GM06990 (cell line): Measurements from ENCODE around the gene RPL3.

Experiments
- DNase-seq: peaks from one replicate; pipeline ENCODE4 v3.0.0-alpha.2; 2011; ENCODE audit not compliant: insufficient read length; ENCODE audit errors: extremely low read depth
- H3K27me3 ChIP-seq: replicated peaks from 2 replicates; pipeline ENCODE4 v1.6.0; 2011; ENCODE audit warnings: low read length; ENCODE audit not compliant: control insufficient read depth, insufficient read depth
- H3K36me3 ChIP-seq: 2 replicates; pipeline ENCODE4 v1.5.1; 2011; ENCODE audit warnings: low read length; ENCODE audit not compliant: control insufficient read depth, insufficient read depth
- H3K4me3 ChIP-seq: replicated peaks from 2 replicates; pipeline ENCODE4 v1.5.1; 2011; ENCODE audit warnings: low read depth, mild to moderate bottlenecking, control low read depth, low read length
- TF ChIP-seq, protein P1 (sequence below): IDR thresholded peaks from 2 replicates; pipeline ENCODE4 v1.5.1; 2011; ENCODE audit warnings: low read length, control low read depth, mild to moderate bottlenecking, inconsistent platforms; ENCODE audit not compliant: insufficient read depth, poor library complexity, severe bottlenecking

Gene RPL3

DNA sequence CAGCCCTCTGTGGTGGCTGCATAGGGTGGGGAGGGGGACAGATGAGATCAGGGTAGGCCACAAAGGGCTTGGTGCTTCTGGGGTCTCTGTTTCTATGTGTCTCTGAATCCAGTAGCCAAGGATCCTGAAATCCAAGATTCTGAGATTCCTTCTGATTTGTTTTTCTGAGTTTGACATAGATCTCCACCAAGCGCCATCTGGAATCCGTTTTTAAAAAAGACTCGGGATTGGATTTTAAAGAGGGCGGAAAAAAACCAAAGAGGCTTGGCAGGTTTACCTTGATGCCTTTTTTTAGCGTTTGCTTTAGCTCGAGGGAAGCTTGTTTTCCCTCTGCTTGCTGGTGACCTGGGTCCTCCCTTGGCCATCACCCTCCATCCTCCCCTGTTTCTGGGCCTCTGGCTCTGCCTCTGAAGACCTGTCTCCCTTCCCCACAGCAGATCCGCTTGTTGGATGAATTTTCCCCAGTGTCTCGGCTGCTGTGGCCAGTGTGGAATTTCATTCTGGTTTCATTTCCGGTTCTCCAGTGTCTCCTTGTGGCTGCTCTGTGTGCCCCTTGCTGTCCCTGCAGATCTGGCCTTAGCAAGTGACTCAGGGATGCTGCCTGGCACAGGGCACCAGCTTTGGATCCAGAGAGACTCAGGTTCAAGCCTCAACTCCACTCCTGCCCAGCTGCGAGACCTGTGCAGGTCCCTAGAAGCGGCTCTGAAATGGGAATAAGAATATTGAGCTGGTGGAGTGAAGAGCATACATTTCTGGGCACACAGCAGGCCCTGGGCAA, 45.5 kb upstream of the RPL3 start:
- Histone ChIP-seq H3K27me3 (no peaks in the 10 kb centered on the region), H3K36me3 (no peaks in the 10 kb centered on the region)

DNA sequence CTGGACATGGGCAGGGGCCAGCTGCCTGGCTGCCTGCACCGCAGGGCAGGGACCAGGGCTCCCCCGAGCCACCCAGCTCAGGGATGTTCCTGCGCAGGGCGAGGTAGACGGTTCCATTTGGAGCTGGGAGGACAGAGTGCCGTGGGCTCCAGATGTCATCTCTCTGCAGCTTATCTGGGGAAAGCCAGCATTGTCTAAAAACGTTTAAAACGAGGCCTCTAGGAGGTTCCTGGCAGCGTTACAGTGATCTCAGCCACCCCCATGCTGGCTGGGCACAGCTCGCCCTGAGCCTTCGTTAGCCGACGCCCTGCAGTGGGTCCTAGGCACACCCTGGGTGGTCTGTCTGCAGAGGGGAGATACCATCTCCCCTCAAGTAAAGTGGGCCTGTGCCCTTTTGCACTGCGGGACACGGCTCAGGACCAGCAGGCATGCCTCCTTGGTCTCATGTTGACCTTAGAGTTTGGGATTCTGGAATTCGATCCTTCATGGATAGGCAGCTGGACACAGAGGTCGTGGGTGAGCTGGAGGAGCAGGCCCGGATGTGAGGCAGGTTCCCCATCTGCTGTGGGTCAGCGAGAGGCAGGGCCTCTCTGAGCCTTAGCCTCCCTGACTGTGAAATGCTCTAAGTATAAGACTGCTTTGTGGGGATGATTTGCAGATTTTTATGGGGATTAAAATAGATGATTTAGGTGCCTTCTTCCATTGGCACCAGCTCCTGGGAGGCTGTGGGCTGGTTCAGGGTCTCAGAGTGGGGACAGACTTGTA, 44.5 kb upstream of the RPL3 start:
- TF ChIP-seq, protein P1, sequence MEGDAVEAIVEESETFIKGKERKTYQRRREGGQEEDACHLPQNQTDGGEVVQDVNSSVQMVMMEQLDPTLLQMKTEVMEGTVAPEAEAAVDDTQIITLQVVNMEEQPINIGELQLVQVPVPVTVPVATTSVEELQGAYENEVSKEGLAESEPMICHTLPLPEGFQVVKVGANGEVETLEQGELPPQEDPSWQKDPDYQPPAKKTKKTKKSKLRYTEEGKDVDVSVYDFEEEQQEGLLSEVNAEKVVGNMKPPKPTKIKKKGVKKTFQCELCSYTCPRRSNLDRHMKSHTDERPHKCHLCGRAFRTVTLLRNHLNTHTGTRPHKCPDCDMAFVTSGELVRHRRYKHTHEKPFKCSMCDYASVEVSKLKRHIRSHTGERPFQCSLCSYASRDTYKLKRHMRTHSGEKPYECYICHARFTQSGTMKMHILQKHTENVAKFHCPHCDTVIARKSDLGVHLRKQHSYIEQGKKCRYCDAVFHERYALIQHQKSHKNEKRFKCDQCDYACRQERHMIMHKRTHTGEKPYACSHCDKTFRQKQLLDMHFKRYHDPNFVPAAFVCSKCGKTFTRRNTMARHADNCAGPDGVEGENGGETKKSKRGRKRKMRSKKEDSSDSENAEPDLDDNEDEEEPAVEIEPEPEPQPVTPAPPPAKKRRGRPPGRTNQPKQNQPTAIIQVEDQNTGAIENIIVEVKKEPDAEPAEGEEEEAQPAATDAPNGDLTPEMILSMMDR = no peak
- Histone ChIP-seq H3K4me3 (no peak overlapping the region), H3K27me3 (no peaks in the 10 kb centered on the region), H3K36me3 (no peaks in the 10 kb centered on the region)
- no peak for DNase-seq

More for the DNA sequence above, 45.5 kb upstream of the RPL3 start:
- no peak for DNase-seq
- TF ChIP-seq, protein P1 = no peak
- H3K4me3 ChIP-seq = no peak overlapping the region

DNA sequence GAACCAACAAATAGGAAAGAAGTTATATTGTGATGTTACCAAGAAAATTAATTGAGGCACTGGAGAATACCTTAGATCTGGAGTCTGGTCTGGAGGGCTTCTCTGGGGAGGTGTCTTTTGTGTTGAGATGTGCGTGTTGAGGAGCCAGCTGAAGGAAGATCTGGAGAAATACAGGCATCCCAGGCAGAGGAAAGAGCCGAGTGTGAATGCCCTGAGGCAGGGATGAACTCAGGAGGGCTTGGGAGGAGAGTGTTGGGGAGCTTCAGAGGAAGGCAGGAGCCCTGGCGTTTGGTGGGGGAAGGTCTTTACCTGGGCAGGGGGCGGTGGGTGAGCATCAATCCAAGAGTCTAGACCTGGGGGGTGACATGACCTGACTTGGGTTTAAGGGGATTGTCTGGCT, 43.5 kb upstream of the RPL3 start:
- Histone ChIP-seq H3K27me3 (no peaks in the 10 kb centered on the region), H3K4me3 (no peak overlapping the region), H3K36me3 (no peaks in the 10 kb centered on the region)
- no peak for DNase-seq
- TF ChIP-seq, protein P1 = no peak

DNA sequence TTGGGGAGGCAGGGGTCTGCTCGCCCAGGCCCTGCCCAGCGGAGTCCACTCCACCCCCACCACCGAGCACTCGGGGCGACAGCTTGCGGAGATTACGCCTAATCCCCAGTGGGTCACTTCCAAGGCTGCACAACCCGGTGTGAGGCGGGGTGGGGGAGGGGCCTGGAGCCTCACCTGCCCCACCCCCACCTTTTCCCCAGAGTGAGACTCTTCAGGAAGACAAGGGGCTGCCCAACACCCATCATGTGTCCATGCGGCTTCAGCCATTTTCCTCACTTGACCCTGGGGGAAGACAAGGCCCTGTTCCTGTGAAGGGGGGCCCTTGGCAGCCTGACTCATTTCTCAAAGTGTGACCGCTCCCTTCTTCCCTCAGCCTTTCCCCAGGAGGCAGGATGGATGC, 42.8 kb upstream of the RPL3 start:
- H3K4me3 ChIP-seq = no peak overlapping the region
- TF ChIP-seq, protein P1 = no peak
- H3K36me3 ChIP-seq = no peaks in the 10 kb centered on the region
- DNase-seq = no peak
- no peaks in the 10 kb centered on the region for H3K27me3 ChIP-seq

DNA sequence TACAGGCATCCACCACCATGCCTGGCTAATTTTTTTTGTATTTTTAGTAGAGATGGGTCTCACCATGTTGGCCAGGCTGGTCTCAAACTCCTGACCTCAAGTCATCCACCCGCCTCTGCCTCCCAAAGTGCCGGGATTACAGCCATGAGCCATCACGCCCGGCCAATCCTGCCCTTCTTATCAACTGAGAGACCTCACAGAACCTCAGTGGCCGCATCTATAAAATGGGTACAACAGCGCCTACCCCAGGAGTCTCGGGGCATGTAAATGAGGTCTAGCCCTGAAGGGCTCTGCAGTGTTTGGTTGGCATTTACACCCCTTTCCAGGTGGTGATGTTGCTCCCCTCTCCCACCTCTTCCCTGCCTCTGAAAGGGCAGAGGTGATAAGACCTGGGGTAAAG, 42.1 kb upstream of the RPL3 start:
- TF ChIP-seq, protein P1 = no peak
- no peak for DNase-seq
- Histone ChIP-seq H3K36me3 (no peaks in the 10 kb centered on the region), H3K27me3 (no peaks in the 10 kb centered on the region), H3K4me3 (no peak overlapping the region)
